Endothelial cell of umbilical vein (primary cell): ENCODE measurements around the gene ARRB1. TPM values are rescaled to one million over a fixed set of nuclear protein-coding genes. Genes with fewer than 3 reads are reported as not detected.
"Not testable (repeated sequence)": the region's sequence is repeated elsewhere in the genome, so short reads cannot be mapped to it uniquely, and the experiment has no call there.

Experiments used
- BruUV-seq: library from RNA; stranded (reverse); fragments of 400-500 nt; replicated peaks from 2 replicates; lab custom pipeline; 2021; lab: Mats Ljungman, UMichigan
- CTCF ChIA-PET: fragments of 300-600, 350-600 bp; sonication (Branson Sonifier 250); formaldehyde crosslinking; loops from one replicate; lab custom pipeline; 2021; ENCODE audit warnings: antibody characterized with exemption, inconsistent platforms; lab: Charles Lee
- POLR2A ChIA-PET: fragments of 300-600, 350-600 bp; sonication (Branson Sonifier 250); formaldehyde crosslinking; loops from one replicate; lab custom pipeline; 2021; ENCODE audit warnings: antibody characterized with exemption, inconsistent platforms; lab: Charles Lee
- DNase-seq: peaks from one replicate; pipeline ENCODE4 v3.0.0-alpha.2; 2011; ENCODE audit warnings: low read depth, low spot score
- FAIRE-seq: peaks from 2 replicates; lab custom pipeline; 2011; peaks lifted over from hg19 to GRCh38; lab: Jason Lieb, UNC
- H2AFZ ChIP-seq: 2 replicates; pipeline ENCODE4 v1.6.0; 2012; ENCODE audit warnings: low read depth, low read length, control low read depth, inconsistent platforms
- H3K27ac ChIP-seq: 2 replicates; pipeline ENCODE4 v1.5.1; 2011; ENCODE audit warnings: low read depth, mild to moderate bottlenecking, control low read depth, low read length, moderate library complexity; ENCODE audit not compliant: insufficient read depth
- H3K27me3 ChIP-seq, 2 experiments: 2 replicates each; pipeline versions ENCODE4 v1.6.0 to v1.6.1; 2011; ENCODE audit warnings: low read length in 2 of 2, mixed read lengths in 1 of 2; ENCODE audit not compliant: control insufficient read depth in 2 of 2, insufficient read depth in 2 of 2
- H3K36me3 ChIP-seq, 2 experiments: 2 replicates in 1 of 2; 3 replicates in 1 of 2; pipeline ENCODE4 v1.5.1; 2011; ENCODE audit warnings: low read length in 2 of 2, mild to moderate bottlenecking in 1 of 2, moderate library complexity in 1 of 2; ENCODE audit not compliant: control insufficient read depth in 2 of 2, insufficient read depth in 2 of 2; ENCODE audit errors: extremely low read depth in 1 of 2
- H3K4me1 ChIP-seq: 3 replicates; pipeline ENCODE4 v1.5.1; 2011; ENCODE audit warnings: mild to moderate bottlenecking, low read length; ENCODE audit not compliant: control insufficient read depth, insufficient read depth; ENCODE audit errors: extremely low read depth
- H3K4me2 ChIP-seq: 2 replicates; pipeline ENCODE4 v1.6.1; 2011; ENCODE audit warnings: low read length, control low read depth, mixed read lengths; ENCODE audit not compliant: insufficient read depth
- H3K4me3 ChIP-seq, 3 experiments: fragments of 200-600 bp in 1 of 3; sonication (generic), shearing (Covaris generic) in 1 of 3; replicated peaks in 1 of 3; 2 replicates each; pipeline ENCODE4 v1.5.1; 2011 to 2016; ENCODE audit warnings: control low read depth in 3 of 3, low read length in 3 of 3, mild to moderate bottlenecking in 2 of 3, inconsistent platforms in 1 of 3, low read depth in 1 of 3, moderate library complexity in 1 of 3; ENCODE audit not compliant: insufficient read depth in 1 of 3
- H3K79me2 ChIP-seq: 2 replicates; pipeline ENCODE4 v1.6.0; 2012; ENCODE audit warnings: low read length, inconsistent platforms; ENCODE audit not compliant: control insufficient read depth, insufficient read depth
- H3K9ac ChIP-seq: replicated peaks from 2 replicates; pipeline ENCODE3; 2011; ENCODE audit warnings: low read length, control low read depth; ENCODE audit not compliant: insufficient read depth; ENCODE audit errors: extremely low read depth
- H3K9me1 ChIP-seq: replicated peaks from 3 replicates; pipeline ENCODE4 v1.6.0; 2011; ENCODE audit warnings: mild to moderate bottlenecking, low read length; ENCODE audit not compliant: control insufficient read depth, insufficient read depth; ENCODE audit errors: extremely low read depth
- H3K9me3 ChIP-seq: replicated peaks from 2 replicates; pipeline ENCODE4 v1.5.1; 2012; ENCODE audit warnings: low read length, inconsistent platforms; ENCODE audit not compliant: control insufficient read depth, insufficient read depth
- H4K20me1 ChIP-seq: replicated peaks from 2 replicates; pipeline ENCODE3; 2011; ENCODE audit warnings: mild to moderate bottlenecking, low read length; ENCODE audit not compliant: control insufficient read depth, insufficient read depth; ENCODE audit errors: extremely low read depth
- FOS ChIP-seq: IDR thresholded peaks from 2 replicates; pipeline ENCODE4 v1.6.1; 2011; ENCODE audit warnings: mild to moderate bottlenecking, low read length, moderate library complexity, borderline replicate concordance; ENCODE audit not compliant: insufficient read depth
- JUN ChIP-seq: IDR thresholded peaks from 2 replicates; pipeline ENCODE4 v1.6.1; 2011; ENCODE audit warnings: borderline replicate concordance, low read depth; ENCODE audit not compliant: insufficient read length, insufficient read depth
- MYC ChIP-seq: IDR thresholded peaks from one replicate; pipeline ENCODE4 v1.6.1; 2011; ENCODE audit warnings: mild to moderate bottlenecking, low read depth, low read length
- dilution Hi-C: fragments of 300-500 bp; cut with MboI; formaldehyde crosslinking; loops from one replicate; pipeline ENCODE4 v1.15.0; 2019; ENCODE audit warnings: low sequenced_read_pairs; ENCODE audit not compliant: extremely low pct_ligation_motif_present
- intact Hi-C: fragments of 100-400 bp; cut with micrococcal nuclease; formaldehyde crosslinking; loops from one replicate; pipeline ENCODE4 v1.10.0; 2022
- polyA plus RNA-seq, 4 experiments: library from polyadenylated mRNA; depleted of rRNA in 3 of 4; stranded (reverse) in 3 of 4; unstranded in 1 of 4; fragments of >200 nt; gene quantifications; 2 replicates each; pipeline versions ENCODE4 v1.2.1 to v1.2.3, GENCODE V29; 2011 to 2012; ENCODE audit warnings: missing spikeins in 1 of 4
- total RNA-seq: library from RNA; stranded (reverse); gene quantifications from 2 replicates; pipeline ENCODE4 v1.2.3, GENCODE V29; 2021

Gene ARRB1
- total and polyA plus RNA-seq, 2 donors (not counting 3 experiments of a cell fraction or from before 2014, with no cell fraction given): 63.9 to 92.6 TPM

DNA sequence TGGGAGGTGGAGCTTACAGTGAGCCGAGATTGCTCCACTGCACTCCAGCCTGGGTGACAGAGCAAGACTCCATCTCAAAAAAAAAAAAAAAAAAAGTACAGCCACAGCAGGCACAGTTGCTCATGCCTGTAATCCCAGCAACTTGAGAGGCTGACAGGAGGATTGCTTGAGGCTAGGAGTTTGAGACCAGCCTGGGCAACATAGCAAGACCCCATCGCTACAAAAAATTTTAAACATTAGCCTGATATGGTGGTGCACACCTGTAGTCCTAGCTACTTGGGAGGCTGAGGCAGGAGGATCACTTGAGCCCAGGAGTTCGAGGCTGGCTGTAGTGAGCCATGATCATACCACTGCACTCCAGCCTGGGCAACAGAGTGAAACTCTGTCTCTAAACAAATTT is 76.7 kb downstream of the ARRB1 start:
- H3K27me3 ChIP-seq, H3K27ac ChIP-seq, H3K4me3 ChIP-seq, POLR2A ChIA-PET, H3K9me1 ChIP-seq, H3K9me3 ChIP-seq, H2AFZ ChIP-seq, H3K4me2 ChIP-seq, H4K20me1 ChIP-seq, DNase-seq, BruUV-seq, H3K9ac ChIP-seq, FAIRE-seq, dilution Hi-C loops, H3K79me2 ChIP-seq: not testable (repeated sequence)
- intact Hi-C loops: loop anchor here (1.0 kb wide), 1 partner anchor 110 kb away; no protein-coding TSS in a partner anchor
- CTCF ChIA-PET: interaction anchor here (1.3 to 1.5 kb wide), 2 partner anchors 51 to 106 kb away, joined by 3 to 4 read pairs; no protein-coding TSS in a partner anchor
- H3K4me1 ChIP-seq: peaks cover 15% of the 10 kb centered on the region
- peaks cover 9 to 61% of the 10 kb centered on the region in 2 experiments for H3K36me3 ChIP-seq

DNA sequence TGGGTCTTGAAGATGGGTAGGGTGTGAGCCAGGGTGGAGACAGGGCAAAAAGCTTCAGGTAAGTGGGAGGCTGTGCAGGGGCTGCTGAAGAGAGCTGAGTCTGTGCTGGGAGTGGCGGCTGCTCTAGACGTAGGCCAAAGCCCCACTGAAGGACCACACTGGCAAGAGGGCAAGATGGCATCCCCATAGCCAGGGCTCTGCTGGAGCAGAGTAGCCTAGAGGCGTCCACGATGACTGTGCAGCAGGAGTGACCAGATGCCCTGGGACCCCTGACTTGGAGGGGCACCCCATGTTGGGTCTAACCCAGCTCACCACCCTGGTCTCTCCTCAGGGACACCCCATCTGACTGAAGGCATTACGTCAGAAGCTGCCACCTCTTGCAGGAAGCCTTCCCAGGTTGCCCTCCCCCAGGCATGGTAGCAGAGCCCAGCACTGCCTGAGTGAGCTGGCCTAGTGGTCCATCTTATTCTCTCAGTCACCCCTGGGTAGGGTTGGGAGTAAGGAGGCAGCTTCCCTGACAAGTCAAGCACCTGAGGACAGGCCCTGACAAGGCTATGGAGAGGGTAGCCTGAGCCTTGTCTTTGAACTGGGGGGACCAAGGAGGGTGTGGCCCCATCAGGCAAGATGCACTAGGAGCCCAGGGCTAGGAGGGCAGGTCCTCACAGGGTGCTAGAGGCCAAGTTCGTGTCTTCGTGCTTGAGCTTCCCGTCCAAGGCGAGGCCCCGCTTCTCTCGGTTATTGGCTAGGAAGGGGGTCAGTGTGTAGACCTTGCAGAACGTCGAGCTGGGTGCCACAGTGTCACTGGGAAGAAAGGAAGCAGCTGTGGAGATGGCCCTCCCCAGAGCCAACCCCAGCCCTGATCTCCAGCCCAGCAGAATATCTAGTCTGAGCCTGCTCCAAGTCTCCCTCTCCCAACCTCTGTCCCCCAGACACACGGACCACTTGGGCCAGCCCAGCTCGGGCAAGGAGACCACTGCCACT is 77.8 kb downstream of the ARRB1 start:
- BruUV-seq: no TSS peak
- no peak for FAIRE-seq
- Histone ChIP-seq H3K27me3 (no peaks in the 10 kb centered on the region), H3K4me3 (no peak overlapping the region), H3K79me2 (no peaks in the 10 kb centered on the region), H3K4me2 (no peak overlapping the region), H3K9me1 (no peaks in the 10 kb centered on the region), H2AFZ (no peak overlapping the region), H3K9me3 (no peaks in the 10 kb centered on the region), H3K4me1 (peaks cover 15% of the 10 kb centered on the region), H3K9ac (no peak overlapping the region), H4K20me1 (no peaks in the 10 kb centered on the region), H3K27ac (no peak overlapping the region), H3K36me3 (peaks cover 9 to 66% of the 10 kb centered on the region in 2 experiments)
- dilution Hi-C loops (no loop called here), intact Hi-C loops (no loop called here)
- no peak for TF ChIP-seq MYC
- TF ChIP-seq JUN: no peak
- no peak for TF ChIP-seq FOS
- POLR2A ChIA-PET: no interaction called here
- CTCF ChIA-PET: interaction anchor here (1.0 to 1.2 kb wide), 2 partner anchors 43 to 111 kb away, joined by 3 to 5 read pairs; no protein-coding TSS in a partner anchor
- DNase-seq: no peak
